IMR-90 (cell line): ENCODE data around the gene CST9. TPM values are rescaled to one million over a fixed set of nuclear protein-coding genes. Genes with fewer than 3 reads are reported as not detected.

ENCODE experiments used
- ATAC-seq: fragments of 200-7000 bp; cut with Tn5 transposase; 2 replicates; pipeline ENCODE4 v1.9.1; 2020; ENCODE audit warnings: low read depth, mild to moderate bottlenecking, moderate library complexity
- BruUV-seq: library from RNA; stranded (reverse); fragments of 400-500 nt; replicated peaks from 2 replicates; lab custom pipeline; 2021; lab: Mats Ljungman, UMichigan
- CTCF ChIA-PET: fragments of 300-600 bp; formaldehyde crosslinking; extraction: SDS; loops from one replicate; lab custom pipeline; 2021; ENCODE audit warnings: antibody characterized with exemption; lab: Yijun Ruan, JAX
- POLR2A ChIA-PET: fragments of 300-600 bp; sonication (Branson Sonifier 250); formaldehyde crosslinking; loops from one replicate; lab custom pipeline; 2022; ENCODE audit warnings: antibody characterized with exemption; ENCODE audit not compliant: unreplicated experiment; lab: Charles Lee
- DNase-seq: peaks from one replicate; pipeline ENCODE4 v3.0.0; 2013
- H2AFZ ChIP-seq: replicated peaks from 2 replicates; pipeline ENCODE3; 2013; ENCODE audit warnings: low read length, mild to moderate bottlenecking; ENCODE audit not compliant: poor library complexity
- H2AK5ac ChIP-seq: 2 replicates; pipeline ENCODE4 v1.6.1; 2013; ENCODE audit warnings: low read depth, low read length, inconsistent platforms
- H2AK9ac ChIP-seq: replicated peaks from 2 replicates; pipeline ENCODE3; 2013; ENCODE audit warnings: mild to moderate bottlenecking, low read depth, low read length, moderate library complexity; ENCODE audit not compliant: poor library complexity
- H2BK120ac ChIP-seq: 2 replicates; pipeline ENCODE4 v1.6.1; 2013; ENCODE audit warnings: low read depth, low read length, inconsistent platforms
- H2BK15ac ChIP-seq: 3 replicates; pipeline ENCODE4 v1.6.1; 2013; ENCODE audit warnings: low read depth, low read length, inconsistent platforms
- H2BK20ac ChIP-seq: 2 replicates; pipeline ENCODE4 v1.6.1; 2013; ENCODE audit warnings: low read depth, mild to moderate bottlenecking, inconsistent platforms, low read length, moderate library complexity
- H2BK5ac ChIP-seq: 2 replicates; pipeline ENCODE4 v1.6.1; 2013; ENCODE audit warnings: mild to moderate bottlenecking, low read depth, low read length, inconsistent platforms; ENCODE audit not compliant: poor library complexity, severe bottlenecking
- H3K14ac ChIP-seq: replicated peaks from 2 replicates; pipeline ENCODE4 v1.6.1; 2013; ENCODE audit warnings: low read depth, low read length, inconsistent platforms
- H3K18ac ChIP-seq: 2 replicates; pipeline ENCODE4 v1.6.1; 2013; ENCODE audit warnings: low read depth, low read length, control low read depth
- H3K23ac ChIP-seq: 2 replicates; pipeline ENCODE4 v1.6.1; 2013; ENCODE audit warnings: low read depth, low read length, inconsistent platforms
- H3K27ac ChIP-seq: 2 replicates; pipeline ENCODE4 v1.5.1; 2013; ENCODE audit warnings: mild to moderate bottlenecking, control low read depth, low read length; ENCODE audit not compliant: insufficient read depth
- H3K27me3 ChIP-seq: 2 replicates; pipeline ENCODE4 v1.6.1; 2013; ENCODE audit warnings: low read length; ENCODE audit not compliant: control insufficient read depth, insufficient read depth
- H3K36me3 ChIP-seq: 2 replicates; pipeline ENCODE4 v1.6.1; 2013; ENCODE audit warnings: low read length, mixed read lengths; ENCODE audit not compliant: control insufficient read depth, insufficient read depth
- H3K4ac ChIP-seq: 2 replicates; pipeline ENCODE4 v1.6.1; 2013; ENCODE audit warnings: low read depth, low read length, inconsistent platforms
- H3K4me1 ChIP-seq: 2 replicates; pipeline ENCODE4 v1.6.1; 2013; ENCODE audit warnings: low read length, mixed read lengths; ENCODE audit not compliant: control insufficient read depth, insufficient read depth
- H3K4me2 ChIP-seq: 2 replicates; pipeline ENCODE4 v1.6.1; 2013; ENCODE audit warnings: low read depth, mild to moderate bottlenecking, control low read depth, low read length, moderate library complexity
- H3K4me3 ChIP-seq: 2 replicates; pipeline ENCODE4 v1.5.1; 2013; ENCODE audit warnings: low read depth, mild to moderate bottlenecking, control low read depth, low read length, moderate library complexity; ENCODE audit not compliant: insufficient read depth
- H3K56ac ChIP-seq: 2 replicates; pipeline ENCODE4 v1.6.1; 2013; ENCODE audit warnings: low read length, inconsistent platforms; ENCODE audit not compliant: insufficient read depth; ENCODE audit errors: extremely low read depth
- H3K79me1 ChIP-seq, 2 experiments: 2 replicates each; pipeline ENCODE4 v1.6.1; 2013; ENCODE audit warnings: low read length in 2 of 2, inconsistent platforms in 1 of 2, low read depth in 1 of 2
- H3K9ac ChIP-seq: 2 replicates; pipeline ENCODE4 v1.6.1; 2013; ENCODE audit warnings: low read depth, low read length, control low read depth
- H3K9me1 ChIP-seq: 2 replicates; pipeline ENCODE4 v1.6.1; 2013; ENCODE audit warnings: low read length, inconsistent platforms; ENCODE audit not compliant: insufficient read depth
- H3K9me3 ChIP-seq: 2 replicates; pipeline ENCODE4 v1.6.1; 2013; ENCODE audit warnings: low read length; ENCODE audit not compliant: control insufficient read depth, insufficient read depth
- H4K20me1 ChIP-seq: 2 replicates; pipeline ENCODE4 v1.6.1; 2013; ENCODE audit warnings: low read length, inconsistent platforms; ENCODE audit not compliant: insufficient read depth
- H4K5ac ChIP-seq: 2 replicates; pipeline ENCODE4 v1.6.1; 2013; ENCODE audit warnings: mild to moderate bottlenecking, low read depth, low read length, control low read depth
- H4K8ac ChIP-seq, 2 experiments: 2 replicates each; pipeline ENCODE4 v1.6.1; 2013; ENCODE audit warnings: low read depth in 2 of 2, low read length in 2 of 2, control low read depth in 1 of 2, inconsistent platforms in 1 of 2
- H4K91ac ChIP-seq: 2 replicates; pipeline ENCODE4 v1.6.1; 2013; ENCODE audit warnings: low read depth, low read length, inconsistent platforms; ENCODE audit not compliant: insufficient read depth
- BHLHE40 ChIP-seq: fragments of 150-350 bp; IDR thresholded peaks from 2 replicates; pipeline ENCODE4 v1.6.1; 2016; ENCODE audit warnings: mild to moderate bottlenecking, low read depth, low read length
- CEBPB ChIP-seq: IDR thresholded peaks from 2 replicates; pipeline ENCODE4 v1.6.1; 2012; ENCODE audit warnings: low read depth, low read length, improper control_type of control experiment
- CHD1 ChIP-seq: IDR thresholded peaks from 2 replicates; pipeline ENCODE4 v1.6.1; 2012; ENCODE audit warnings: low read depth, low read length, improper control_type of control experiment
- ELK1 ChIP-seq: fragments of 150-350 bp; IDR thresholded peaks from 2 replicates; pipeline ENCODE4 v1.6.1; 2016; ENCODE audit warnings: low read depth, mild to moderate bottlenecking, low read length, moderate library complexity, borderline replicate concordance
- FOS ChIP-seq: fragments of 150-350 bp; IDR thresholded peaks from 2 replicates; pipeline ENCODE4 v1.6.1; 2016; ENCODE audit warnings: low read depth, low read length
- MAFK ChIP-seq: IDR thresholded peaks from 2 replicates; pipeline ENCODE4 v1.6.1; 2012; ENCODE audit warnings: low read depth, low read length, improper control_type of control experiment
- MAZ ChIP-seq: IDR thresholded peaks from 2 replicates; pipeline ENCODE4 v1.6.1; 2012; ENCODE audit warnings: low read depth, mild to moderate bottlenecking, low read length, improper control_type of control experiment, moderate library complexity, borderline replicate concordance
- MXI1 ChIP-seq: IDR thresholded peaks from 2 replicates; pipeline ENCODE4 v1.6.1; 2012; ENCODE audit warnings: low read depth, mild to moderate bottlenecking, low read length, moderate library complexity, borderline replicate concordance
- NFE2L2 ChIP-seq: fragments of 150-350 bp; IDR thresholded peaks from 2 replicates; pipeline ENCODE4 v1.6.1; 2016; ENCODE audit warnings: low read depth, mild to moderate bottlenecking, low read length
- POLR2A ChIP-seq: IDR thresholded peaks from 2 replicates; pipeline ENCODE4 v1.6.1; 2012; ENCODE audit warnings: mild to moderate bottlenecking, low read depth, low read length
- RAD21 ChIP-seq: IDR thresholded peaks from 2 replicates; pipeline ENCODE4 v1.6.1; 2012; ENCODE audit warnings: low read length, improper control_type of control experiment
- RCOR1 ChIP-seq: IDR thresholded peaks from 2 replicates; pipeline ENCODE4 v1.6.1; 2012; ENCODE audit warnings: mild to moderate bottlenecking, low read length, improper control_type of control experiment; ENCODE audit not compliant: insufficient replicate concordance
- RFX5 ChIP-seq: IDR thresholded peaks from 2 replicates; pipeline ENCODE4 v1.8.0; 2012; ENCODE audit warnings: low read depth, mild to moderate bottlenecking, low read length, moderate library complexity
- SMC3 ChIP-seq: fragments of 150-350 bp; IDR thresholded peaks from 2 replicates; pipeline ENCODE4 v1.6.1; 2016; ENCODE audit warnings: low read depth, mild to moderate bottlenecking, antibody characterized with exemption, low read length, moderate library complexity
- WGBS, 2 experiments: methylation state at CpG; one replicate each; pipeline versions ENCODE4 v1.1.5 to v1.1.7; 2013; ENCODE audit warnings: missing lambda C conversion rate in 2 of 2; ENCODE audit not compliant: insufficient read length in 1 of 2; ENCODE audit errors: extremely low coverage in 2 of 2; 5-methylcytosine and 5-hydroxymethylcytosine counted together
- dilution Hi-C: fragments of 300-500 bp; cut with HindIII; formaldehyde crosslinking; loops from one replicate; pipeline ENCODE4 v1.14.3; 2018; ENCODE audit warnings: low sequenced_read_pairs; ENCODE audit not compliant: unreplicated experiment
- in situ Hi-C: fragments of 300-500 bp; cut with MboI; formaldehyde crosslinking; loops from 3 replicates; pipeline ENCODE4 v1.14.3; 2019; ENCODE audit warnings: low sequenced_read_pairs, inconsistent platforms, mixed read lengths
- intact Hi-C: fragments of 100-400 bp; cut with micrococcal nuclease; formaldehyde crosslinking; loops from 2 replicates; pipeline ENCODE4 v1.10.0; 2022
- polyA plus RNA-seq, 3 experiments: library from polyadenylated mRNA; depleted of rRNA; stranded (reverse); fragments of >200 nt; gene quantifications; 2 replicates each; pipeline ENCODE4 v1.2.3, GENCODE V29; 2012; ENCODE audit warnings: low replicate concordance in 1 of 3
- total RNA-seq: library from RNA; depleted of rRNA; stranded (reverse); fragments of >200 nt; gene quantifications from 2 replicates; pipeline ENCODE4 v1.2.3, GENCODE V29; 2012
- TF ChIP-seq, protein P1 (sequence below): conservative IDR thresholded peaks from 2 replicates; pipeline ENCODE4 v1.5.1; 2012; ENCODE audit warnings: mild to moderate bottlenecking, low read depth, low read length, improper control_type of control experiment
- TF ChIP-seq, protein P2 (sequence below): fragments of 150-350 bp; IDR thresholded peaks from 2 replicates; pipeline ENCODE4 v1.6.1; 2017; ENCODE audit warnings: mild to moderate bottlenecking, antibody characterized with exemption, low read length, low read depth

Gene CST9
- total and polyA plus RNA-seq, 2 of the 4 experiments (the other 2 are of a cell fraction): not detected

DNA sequence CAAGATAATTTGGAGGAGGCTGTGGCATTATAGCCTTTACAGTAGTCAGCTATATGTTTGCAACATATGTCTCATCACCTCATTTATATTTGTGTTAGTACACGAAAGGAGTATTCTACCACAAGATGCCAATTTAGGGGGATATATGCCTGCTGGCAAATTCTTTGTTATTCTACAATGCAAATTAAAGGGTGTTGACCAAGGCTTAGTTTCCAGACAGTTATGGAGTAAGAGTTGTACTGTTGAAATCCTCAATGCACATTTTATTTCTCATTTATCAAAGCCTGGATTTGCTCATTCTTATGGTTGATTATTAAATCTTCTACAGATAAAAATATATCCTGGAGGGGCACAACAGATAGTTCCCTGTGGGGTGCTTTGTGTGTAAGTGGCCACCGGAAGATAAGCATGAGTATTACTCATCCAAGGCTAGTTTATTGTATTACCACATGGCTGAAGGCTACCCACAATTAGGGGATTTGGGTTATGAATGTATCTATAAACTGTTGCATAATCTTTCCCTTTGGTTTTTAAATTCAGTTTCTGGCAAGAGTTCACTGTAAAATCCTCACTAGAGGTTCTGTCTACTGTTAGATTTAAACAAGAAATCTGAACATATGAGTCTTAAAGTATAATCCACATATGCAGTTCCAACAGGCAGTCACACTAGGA lies 9.0 kb downstream of the CST9 start:
- H3K4ac ChIP-seq: no peak overlapping the region
- H2AK9ac ChIP-seq: no peak overlapping the region
- dilution Hi-C loops: no loop called here
- no peaks in the 10 kb centered on the region for H3K9me1 ChIP-seq
- no peak overlapping the region for H3K9ac ChIP-seq
- in situ Hi-C loops: no loop called here
- no peaks in the 10 kb centered on the region for H3K4me1 ChIP-seq
- H3K27me3 ChIP-seq: peaks cover 2% of the 10 kb centered on the region
- H3K36me3 ChIP-seq: no peaks in the 10 kb centered on the region
- no peak overlapping the region for H3K23ac ChIP-seq
- H2BK120ac ChIP-seq: no peak overlapping the region
- no peak overlapping the region for H2BK20ac ChIP-seq
- no peak overlapping the region for H4K5ac ChIP-seq
- intact Hi-C loops: no loop called here
- H3K18ac ChIP-seq: no peak overlapping the region
- POLR2A ChIA-PET: no interaction called here
- no peak overlapping the region for H2BK15ac ChIP-seq
- DNase-seq (no peak), ATAC-seq (no peak)
- BruUV-seq: no TSS peak
- whole genome bisulfite sequencing, 2 experiments: no CpG with 5 or more reads among the region's 2 CpGs
- no peak overlapping the region for H2AFZ ChIP-seq
- no peak overlapping the region for H4K8ac ChIP-seq
- H3K56ac ChIP-seq: no peak overlapping the region
- no peak overlapping the region for H3K14ac ChIP-seq
- no peak for TF ChIP-seq MAFK
- no peak for TF ChIP-seq RAD21
- no peak for TF ChIP-seq CHD1
- TF ChIP-seq, protein P1, sequence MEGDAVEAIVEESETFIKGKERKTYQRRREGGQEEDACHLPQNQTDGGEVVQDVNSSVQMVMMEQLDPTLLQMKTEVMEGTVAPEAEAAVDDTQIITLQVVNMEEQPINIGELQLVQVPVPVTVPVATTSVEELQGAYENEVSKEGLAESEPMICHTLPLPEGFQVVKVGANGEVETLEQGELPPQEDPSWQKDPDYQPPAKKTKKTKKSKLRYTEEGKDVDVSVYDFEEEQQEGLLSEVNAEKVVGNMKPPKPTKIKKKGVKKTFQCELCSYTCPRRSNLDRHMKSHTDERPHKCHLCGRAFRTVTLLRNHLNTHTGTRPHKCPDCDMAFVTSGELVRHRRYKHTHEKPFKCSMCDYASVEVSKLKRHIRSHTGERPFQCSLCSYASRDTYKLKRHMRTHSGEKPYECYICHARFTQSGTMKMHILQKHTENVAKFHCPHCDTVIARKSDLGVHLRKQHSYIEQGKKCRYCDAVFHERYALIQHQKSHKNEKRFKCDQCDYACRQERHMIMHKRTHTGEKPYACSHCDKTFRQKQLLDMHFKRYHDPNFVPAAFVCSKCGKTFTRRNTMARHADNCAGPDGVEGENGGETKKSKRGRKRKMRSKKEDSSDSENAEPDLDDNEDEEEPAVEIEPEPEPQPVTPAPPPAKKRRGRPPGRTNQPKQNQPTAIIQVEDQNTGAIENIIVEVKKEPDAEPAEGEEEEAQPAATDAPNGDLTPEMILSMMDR: no peak
- no peak for TF ChIP-seq SMC3
- TF ChIP-seq NFE2L2: no peak
- TF ChIP-seq CEBPB: no peak
- no peak for TF ChIP-seq RCOR1
- TF ChIP-seq, protein P2, sequence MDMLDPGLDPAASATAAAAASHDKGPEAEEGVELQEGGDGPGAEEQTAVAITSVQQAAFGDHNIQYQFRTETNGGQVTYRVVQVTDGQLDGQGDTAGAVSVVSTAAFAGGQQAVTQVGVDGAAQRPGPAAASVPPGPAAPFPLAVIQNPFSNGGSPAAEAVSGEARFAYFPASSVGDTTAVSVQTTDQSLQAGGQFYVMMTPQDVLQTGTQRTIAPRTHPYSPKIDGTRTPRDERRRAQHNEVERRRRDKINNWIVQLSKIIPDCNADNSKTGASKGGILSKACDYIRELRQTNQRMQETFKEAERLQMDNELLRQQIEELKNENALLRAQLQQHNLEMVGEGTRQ: no peak
- no peak for TF ChIP-seq FOS
- no peak for TF ChIP-seq MXI1
- TF ChIP-seq ELK1: no peak
- TF ChIP-seq RFX5: no peak
- TF ChIP-seq MAZ: no peak
- no peak for TF ChIP-seq BHLHE40
- no peak for TF ChIP-seq POLR2A
- no peak overlapping the region for H4K91ac ChIP-seq
- no peaks in the 10 kb centered on the region for H4K20me1 ChIP-seq
- H3K79me1 ChIP-seq: no peaks in the 10 kb centered on the region
- no peak overlapping the region for H3K27ac ChIP-seq
- H2AK5ac ChIP-seq: no peak overlapping the region
- no peak overlapping the region for H3K4me2 ChIP-seq
- no peaks in the 10 kb centered on the region for H3K9me3 ChIP-seq
- CTCF ChIA-PET: no interaction called here
- H3K4me3 ChIP-seq: no peak overlapping the region
- H2BK5ac ChIP-seq: no peak overlapping the region
